ENCODE data around the gene LENEP. TPM values are rescaled to one million over a fixed set of nuclear protein-coding genes. Genes with fewer than 3 reads are reported as not detected.

Gene LENEP
- total and polyA plus RNA-seq, 2 experiments from 2014 or later, result not detected

DNA sequence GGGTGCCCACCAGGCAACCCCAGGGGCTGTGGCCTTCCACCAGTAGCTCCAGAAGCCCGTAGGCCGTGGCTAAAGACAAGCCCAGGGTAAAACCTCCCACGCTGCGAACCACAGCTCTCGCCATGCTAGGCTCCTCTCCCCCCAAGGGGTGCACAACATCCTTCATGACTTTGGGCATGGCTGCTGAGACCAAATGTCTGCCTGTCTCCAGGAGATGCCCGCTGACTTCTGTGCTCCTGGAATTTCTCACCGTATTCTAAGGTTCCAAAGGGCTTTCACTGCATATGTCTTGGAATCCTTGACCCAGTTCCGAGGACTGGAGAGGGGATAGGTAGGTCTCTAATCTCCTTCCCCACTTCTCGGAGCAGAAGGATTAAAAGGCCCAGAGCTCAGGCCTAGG is 40.1 kb downstream of the LENEP start, which contains the start of the genes DCST1 and DCST2:
Gene DCST1 (plus strand): TSS at position 301 of the 400 bp plus-strand sequence. CDS start 213 bp downstream, outside the sequence.
Gene DCST2 (minus strand): TSS at position 258 of the 400 bp plus-strand sequence. CDS start 80 bp downstream, at position 178.
- peaks cover 3% of the 10 kb centered on the region; the same call in 1 of the 2 replicates for H3K4me1 ChIP-seq (ENCODE audit: insufficient read depth)

DNA sequence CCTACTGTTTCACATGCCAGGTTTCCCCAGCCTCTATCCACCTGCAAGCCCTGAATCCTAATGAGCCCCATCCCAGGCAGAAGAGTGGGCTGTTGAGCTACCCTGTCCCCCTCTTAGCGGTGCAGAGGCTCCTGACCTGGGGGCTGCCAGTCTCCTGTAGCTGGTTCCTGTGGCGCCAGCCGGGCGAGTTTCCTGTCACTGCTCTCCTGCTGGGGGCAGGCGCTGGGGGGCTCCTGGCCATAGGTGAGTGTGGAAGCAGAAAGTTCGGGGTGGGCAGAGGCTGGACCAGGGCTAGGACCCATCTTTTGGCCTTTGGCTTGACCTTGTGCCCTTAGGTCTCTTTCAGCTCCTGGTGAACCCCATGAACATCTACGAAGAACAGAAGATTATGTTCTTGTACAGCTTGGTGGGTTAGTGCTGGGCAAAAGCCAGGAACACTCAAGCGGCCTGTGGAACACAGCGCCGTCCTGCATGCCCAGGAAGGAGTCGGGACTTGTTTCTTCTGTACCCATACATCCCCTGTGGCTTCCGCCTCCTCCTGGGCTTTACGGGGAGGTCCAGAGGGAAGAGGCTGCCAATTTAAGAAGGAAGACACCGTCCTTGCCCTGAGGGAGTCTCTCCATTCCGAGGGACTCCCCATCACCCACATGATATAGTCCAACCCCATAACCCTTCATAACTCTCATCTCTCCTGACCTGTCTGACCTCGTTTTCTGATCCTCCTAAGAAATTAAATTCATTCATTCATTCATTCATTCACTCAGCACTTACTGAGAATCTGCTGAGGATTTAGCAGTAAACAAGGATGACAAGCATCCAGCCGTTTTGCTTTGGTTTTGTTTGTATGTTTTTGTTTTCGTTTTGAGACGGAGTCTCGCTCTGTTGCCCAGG is 41.2 kb downstream of the LENEP start:
- no peak for TF ChIP-seq EZH2 (IDR thresholded peaks at IDR 0.05; ENCODE audit: insufficient read depth, poor library complexity, severe bottlenecking)
- no peak for TF ChIP-seq EZH2phosphoT487 (IDR thresholded peaks at IDR 0.05; ENCODE audit: insufficient read depth, low read depth)
- H4K20me1 ChIP-seq (ENCODE audit: insufficient read depth), result no peaks in the 10 kb centered on the region
- no peaks in the 10 kb centered on the region for H3K9me2 ChIP-seq (ENCODE audit: insufficient read depth)
- no peaks in the 10 kb centered on the region for H3K36me3 ChIP-seq (ENCODE audit: low read depth)
- no peak overlapping the region for H3K4me3 ChIP-seq
- no peak overlapping the region for H3K27ac ChIP-seq
- H3K9ac ChIP-seq, result no peak overlapping the region
- no peak overlapping the region for H3K4me2 ChIP-seq (ENCODE audit: unreplicated experiment)
- no peak for DNase-seq
- no peak overlapping the region for H2AFZ ChIP-seq
- no peaks in the 10 kb centered on the region for H3K79me2 ChIP-seq (ENCODE audit: insufficient read depth)
- in situ Hi-C loops (cut with MboI), result no loop called here
- WGBS, 2 experiments (ENCODE audit: low coverage in 1 of 2, low lambda C conversion rate in 2 of 2, missing lambda C conversion rate in 2 of 2), result 66 to 72% methylated on average over 20 of the region's 20 CpGs
- H3K27me3 ChIP-seq (replicated peaks; ENCODE audit: insufficient read depth), result no peaks in the 10 kb centered on the region
- H3K9me3 ChIP-seq (ENCODE audit: low read depth), result no peaks in the 10 kb centered on the region
- no peaks in the 10 kb centered on the region for H3F3A ChIP-seq (ENCODE audit: insufficient read depth)
- peaks cover 8% of the 10 kb centered on the region; the same call in 1 of the 2 replicates for H3K4me1 ChIP-seq (ENCODE audit: insufficient read depth)

More for the DNA sequence above, 40.1 kb downstream of the LENEP start, which contains the start of the genes DCST1 and DCST2:
- Histone ChIP-seq H3K9ac (no peak within 1 kb of the TSS), H2AFZ (no peak within 1 kb of the TSS), H3K79me2 (ENCODE audit: insufficient read depth) (no peaks in the 10 kb centered on the region), H3K9me3 (ENCODE audit: low read depth) (no peaks in the 10 kb centered on the region), H3K4me3 (no peak within 1 kb of the TSS), H3K36me3 (ENCODE audit: low read depth) (no peaks in the 10 kb centered on the region), H3K4me2 (ENCODE audit: unreplicated experiment) (no peak within 1 kb of the TSS), H4K20me1 (ENCODE audit: insufficient read depth) (no peaks in the 10 kb centered on the region), H3K9me2 (ENCODE audit: insufficient read depth) (no peaks in the 10 kb centered on the region), H3F3A (ENCODE audit: insufficient read depth) (no peaks in the 10 kb centered on the region), H3K27ac (no peak within 1 kb of the TSS), H3K27me3 (replicated peaks; ENCODE audit: insufficient read depth) (no peaks in the 10 kb centered on the region)
- WGBS, 2 experiments (ENCODE audit: low coverage in 1 of 2, low lambda C conversion rate in 2 of 2, missing lambda C conversion rate in 2 of 2), result 80% methylated on average over 9 of the region's 9 CpGs
- TF ChIP-seq EZH2 (IDR thresholded peaks at IDR 0.05; ENCODE audit: insufficient read depth, poor library complexity, severe bottlenecking), result no peak
- TF ChIP-seq EZH2phosphoT487 (IDR thresholded peaks at IDR 0.05; ENCODE audit: insufficient read depth, low read depth), result no peak
- no peak for DNase-seq
- in situ Hi-C loops (cut with MboI), result no loop called here

DNA sequence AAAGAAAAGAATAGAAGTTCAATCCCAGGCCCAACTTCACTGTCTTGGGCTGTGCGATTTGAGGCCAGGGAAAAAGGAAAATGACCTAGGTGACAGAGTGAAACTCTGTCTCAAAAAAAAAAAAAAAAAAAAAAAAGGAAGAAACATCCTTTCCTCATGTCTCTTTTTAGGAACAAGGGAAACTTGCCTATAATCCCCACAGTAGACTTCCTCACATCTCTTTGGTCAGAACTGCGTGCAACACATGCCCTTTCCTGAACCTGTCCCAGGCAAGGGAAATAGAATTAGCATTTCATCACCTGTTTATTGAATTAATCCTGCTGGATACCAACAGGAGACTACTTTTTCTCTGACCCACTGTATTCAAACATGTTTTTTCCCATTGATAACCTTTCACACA is 42.5 kb downstream of the LENEP start:
- peaks cover 8% of the 10 kb centered on the region; the same call in 1 of the 2 replicates for H3K4me1 ChIP-seq (ENCODE audit: insufficient read depth)
- H3K27ac ChIP-seq, result no peak overlapping the region
- H3K4me2 ChIP-seq (ENCODE audit: unreplicated experiment), result no peak overlapping the region
- WGBS, 2 experiments (ENCODE audit: low coverage in 1 of 2, low lambda C conversion rate in 2 of 2, missing lambda C conversion rate in 2 of 2), result 91 to 92% methylated on average over 2 of the region's 2 CpGs
- H4K20me1 ChIP-seq (ENCODE audit: insufficient read depth), result no peaks in the 10 kb centered on the region
- no peak for DNase-seq
- no peaks in the 10 kb centered on the region for H3K9me2 ChIP-seq (ENCODE audit: insufficient read depth)
- no peak for TF ChIP-seq EZH2phosphoT487 (IDR thresholded peaks at IDR 0.05; ENCODE audit: insufficient read depth, low read depth)
- no peak for TF ChIP-seq EZH2 (IDR thresholded peaks at IDR 0.05; ENCODE audit: insufficient read depth, poor library complexity, severe bottlenecking)
- no peaks in the 10 kb centered on the region for H3F3A ChIP-seq (ENCODE audit: insufficient read depth)
- H2AFZ ChIP-seq, result no peak overlapping the region
- H3K9me3 ChIP-seq (ENCODE audit: low read depth), result no peaks in the 10 kb centered on the region
- H3K36me3 ChIP-seq (ENCODE audit: low read depth), result no peaks in the 10 kb centered on the region
- in situ Hi-C loops (cut with MboI), result no loop called here
- no peaks in the 10 kb centered on the region for H3K27me3 ChIP-seq (replicated peaks; ENCODE audit: insufficient read depth)
- no peak overlapping the region for H3K9ac ChIP-seq
- H3K4me3 ChIP-seq, result no peak overlapping the region
- no peaks in the 10 kb centered on the region for H3K79me2 ChIP-seq (ENCODE audit: insufficient read depth)

DNA sequence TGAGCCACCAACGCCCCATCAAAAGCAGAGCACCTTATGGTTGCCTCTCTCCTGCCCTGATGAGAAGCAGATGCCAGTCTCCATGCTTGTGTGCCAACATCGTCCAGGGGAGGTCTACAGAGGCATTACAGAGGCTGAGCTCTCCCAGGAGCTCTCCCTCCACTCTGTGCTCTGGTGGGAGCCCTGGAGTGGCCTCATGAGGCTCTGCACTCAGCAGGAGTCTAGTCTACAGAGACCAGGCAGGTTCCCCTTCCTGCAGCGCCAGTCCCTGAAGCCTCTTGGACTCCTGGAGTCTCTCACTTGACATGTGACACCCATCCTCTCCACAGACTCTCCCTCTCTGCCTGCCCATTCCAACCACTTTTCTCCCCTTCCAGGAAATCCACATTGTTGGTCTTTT is 43.7 kb downstream of the LENEP start:
- no peak overlapping the region for H3K4me2 ChIP-seq (ENCODE audit: unreplicated experiment)
- no peak overlapping the region for H3K27ac ChIP-seq
- TF ChIP-seq EZH2phosphoT487 (IDR thresholded peaks at IDR 0.05; ENCODE audit: insufficient read depth, low read depth) (no peak), EZH2 (IDR thresholded peaks at IDR 0.05; ENCODE audit: insufficient read depth, poor library complexity, severe bottlenecking) (no peak)
- H3K4me1 ChIP-seq (ENCODE audit: insufficient read depth), result peaks cover 8% of the 10 kb centered on the region; the same call in 1 of the 2 replicates
- H3K36me3 ChIP-seq (ENCODE audit: low read depth), result no peaks in the 10 kb centered on the region
- no peaks in the 10 kb centered on the region for H4K20me1 ChIP-seq (ENCODE audit: insufficient read depth)
- no peak overlapping the region for H3K4me3 ChIP-seq
- H3F3A ChIP-seq (ENCODE audit: insufficient read depth), result no peaks in the 10 kb centered on the region
- no peak overlapping the region for H2AFZ ChIP-seq
- no peaks in the 10 kb centered on the region for H3K9me3 ChIP-seq (ENCODE audit: low read depth)
- in situ Hi-C loops (cut with MboI), result no loop called here
- no peak overlapping the region for H3K9ac ChIP-seq
- 81 to 88% methylated on average over 3 of the region's 3 CpGs for WGBS, 2 experiments (ENCODE audit: low coverage in 1 of 2, low lambda C conversion rate in 2 of 2, missing lambda C conversion rate in 2 of 2)
- DNase-seq, result no peak
- no peaks in the 10 kb centered on the region for H3K9me2 ChIP-seq (ENCODE audit: insufficient read depth)
- no peaks in the 10 kb centered on the region for H3K27me3 ChIP-seq (replicated peaks; ENCODE audit: insufficient read depth)
- no peaks in the 10 kb centered on the region for H3K79me2 ChIP-seq (ENCODE audit: insufficient read depth)

Data from GM23248 (cell line).